GM19463 (cell line): ENCODE measurements around the gene TMUB2.
"Not testable (repeated sequence)": the region's sequence is repeated elsewhere in the genome, so short reads cannot be mapped to it uniquely, and the experiment has no call there.

Experiments
- ATAC-seq: cut with Tn5 transposase; IDR thresholded peaks from one replicate; pipeline ENCODE4 v1.9.1; 2021; ENCODE audit warnings: mild to moderate bottlenecking, moderate library complexity; ENCODE audit not compliant: unreplicated experiment

Gene TMUB2

GRCh38 chr17:44186307-44187130 is at the start of gene TMUB2:
TMUB2 (plus strand) TSS chr17:44186972; CDS start chr17:44187709, 737 bp downstream.
- peak; percentile 83 for ATAC-seq

DNA sequence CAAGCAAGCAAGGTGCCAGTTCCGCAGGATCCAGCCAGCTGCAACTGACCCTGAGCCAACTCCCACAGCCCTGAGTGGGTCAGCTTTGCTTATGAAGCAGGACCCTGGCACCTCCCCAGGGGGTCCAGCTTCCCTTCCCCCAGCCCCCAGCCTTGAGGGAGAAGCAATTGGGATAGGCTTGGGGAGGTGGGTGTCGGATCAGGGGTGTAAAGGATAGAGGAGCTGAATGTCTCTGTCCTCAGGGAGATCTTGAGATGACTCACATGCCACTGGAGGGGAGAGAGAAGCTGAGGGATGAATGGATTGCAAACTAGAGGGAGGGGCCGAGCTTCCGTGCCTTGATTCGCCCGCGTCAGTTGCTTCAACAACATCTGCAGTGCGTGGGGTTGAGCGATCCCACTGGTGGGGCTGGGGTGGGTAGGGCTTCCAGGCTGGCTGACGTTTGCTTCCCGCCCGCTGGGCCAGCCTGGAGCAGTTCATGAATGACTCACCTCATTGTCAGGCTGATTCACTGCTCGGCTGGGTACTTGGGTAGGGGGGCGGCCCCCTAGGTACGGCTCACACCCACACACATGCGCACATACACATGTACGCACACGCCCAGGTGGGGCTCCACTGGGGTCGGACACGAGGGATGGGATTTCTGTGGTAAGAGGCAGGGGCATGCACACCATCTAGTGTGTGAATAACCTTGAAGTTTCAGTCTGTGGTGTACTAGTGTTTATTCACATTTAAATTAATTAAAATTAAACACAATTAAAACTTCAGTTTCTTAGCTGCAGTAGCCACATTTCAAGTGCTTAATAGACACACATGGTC is 48.7 kb upstream of the TMUB2 start:
- ATAC-seq: no peak

DNA sequence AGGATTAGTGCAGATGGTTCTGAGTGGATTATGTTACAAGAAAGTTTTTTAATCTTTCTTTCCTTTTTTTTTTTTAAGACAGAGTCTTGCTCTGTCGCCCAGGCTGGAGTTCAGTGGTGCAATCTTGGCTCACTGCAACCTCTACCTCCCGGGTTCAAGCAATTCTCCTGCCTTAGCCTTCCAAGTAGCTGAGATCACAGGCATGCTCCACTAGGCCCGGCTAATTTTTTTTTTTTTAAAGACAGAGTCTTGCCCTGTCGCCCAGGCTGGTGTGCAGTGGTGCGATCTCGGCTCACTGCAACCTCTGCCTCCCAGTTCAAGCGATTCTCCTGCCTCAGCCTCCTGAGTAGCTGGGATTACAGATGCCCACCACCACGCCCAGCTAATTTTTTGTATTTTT is 42.9 kb upstream of the TMUB2 start:
- ATAC-seq: not testable (repeated sequence)

- ATAC-seq: no peak
Observed at GRCh38 chr17:44144966-44145739, 41.6 kb upstream of the TMUB2 start.

DNA sequence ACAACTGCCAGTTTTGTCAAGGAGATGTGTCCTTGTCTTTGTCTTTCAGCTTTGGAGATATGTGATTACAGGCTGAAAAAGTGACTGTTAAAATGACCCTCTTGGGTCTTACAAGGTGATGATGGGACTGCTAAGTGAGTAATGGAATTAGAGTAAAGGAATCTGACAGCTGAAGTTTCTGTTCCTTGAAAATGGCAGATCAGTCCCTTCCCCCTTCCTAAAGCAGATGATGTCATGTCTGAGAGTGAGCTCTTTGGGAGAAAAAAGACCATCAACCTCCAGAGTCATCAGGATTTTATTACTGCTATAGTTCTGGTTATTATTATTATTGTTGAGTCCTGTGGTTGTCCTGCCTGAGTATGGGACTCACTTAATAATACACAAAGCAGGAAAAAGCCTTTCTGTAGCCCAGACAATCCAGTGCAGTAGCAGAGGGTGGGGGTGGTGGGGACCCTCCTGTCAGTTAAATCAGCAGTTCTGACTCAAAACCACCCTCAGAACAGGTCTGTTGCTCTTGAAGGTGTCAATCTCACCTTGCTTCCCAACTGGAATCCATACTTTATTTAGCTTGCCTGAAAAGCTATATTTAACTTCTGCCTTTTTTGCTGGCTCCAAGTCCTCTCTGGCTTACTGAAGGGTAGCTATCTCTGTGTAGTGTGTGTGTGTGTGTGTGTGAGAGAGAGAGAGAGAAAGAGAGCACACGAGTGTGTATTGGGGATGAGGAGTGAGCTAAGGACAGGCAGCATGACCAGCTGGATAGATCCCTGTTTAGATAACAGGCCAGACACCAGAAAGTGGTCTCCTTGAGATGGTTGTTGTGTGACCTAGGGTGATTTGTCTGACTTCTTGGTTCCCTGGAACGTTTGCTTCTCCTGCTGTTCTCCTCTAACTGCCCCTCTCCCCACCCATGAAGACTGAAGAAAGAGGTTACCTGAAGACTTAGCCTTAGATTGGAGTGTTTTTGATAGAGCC is 40.1 kb upstream of the TMUB2 start:
- ATAC-seq: no peak

GRCh38 chr17:44147812-44148211 is 39.0 kb upstream of the TMUB2 start:
- ATAC-seq: no peak

DNA sequence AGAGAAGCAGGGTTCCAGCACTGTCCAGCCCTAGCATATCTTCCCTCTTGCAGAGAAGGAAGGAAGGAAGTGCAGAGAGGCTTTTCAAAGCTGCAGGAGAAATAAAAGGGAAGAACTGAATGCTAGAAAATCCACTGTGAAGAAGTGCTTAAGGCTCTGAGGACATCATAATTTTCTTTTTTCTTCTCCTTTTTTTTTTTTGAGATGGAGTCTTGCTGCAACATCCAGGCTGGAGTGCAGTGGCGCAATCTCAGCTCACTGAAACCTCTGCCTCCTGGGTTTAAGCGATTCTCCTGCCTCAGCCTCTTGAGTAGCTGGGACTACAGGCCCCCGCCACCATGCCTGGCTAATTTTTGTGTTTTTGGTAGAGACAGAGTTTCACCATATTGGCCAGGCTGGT is 37.7 kb upstream of the TMUB2 start:
- ATAC-seq: not testable (repeated sequence)

- ATAC-seq: no peak
Observed at GRCh38 chr17:44149750-44150329, 36.9 kb upstream of the TMUB2 start.

DNA sequence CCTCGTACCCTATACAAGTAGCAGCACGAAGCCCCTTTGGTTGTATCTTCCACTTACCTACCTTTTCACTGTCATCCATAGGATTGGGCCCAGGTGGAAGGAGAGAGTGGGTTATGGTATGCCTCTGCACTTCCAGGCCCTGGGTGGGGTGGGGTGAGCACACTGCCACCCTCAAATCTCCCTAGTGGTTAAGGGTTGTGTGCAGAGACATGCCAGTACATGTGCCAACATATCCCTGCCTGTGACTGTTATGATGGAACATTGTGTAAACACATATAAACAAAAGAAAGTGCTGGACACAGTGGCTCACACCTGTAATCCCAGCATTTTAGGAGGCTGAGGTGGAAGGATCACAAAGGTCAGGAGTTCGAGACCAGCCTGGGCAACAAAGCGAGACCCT is 33.9 kb upstream of the TMUB2 start:
- ATAC-seq: no peak

DNA sequence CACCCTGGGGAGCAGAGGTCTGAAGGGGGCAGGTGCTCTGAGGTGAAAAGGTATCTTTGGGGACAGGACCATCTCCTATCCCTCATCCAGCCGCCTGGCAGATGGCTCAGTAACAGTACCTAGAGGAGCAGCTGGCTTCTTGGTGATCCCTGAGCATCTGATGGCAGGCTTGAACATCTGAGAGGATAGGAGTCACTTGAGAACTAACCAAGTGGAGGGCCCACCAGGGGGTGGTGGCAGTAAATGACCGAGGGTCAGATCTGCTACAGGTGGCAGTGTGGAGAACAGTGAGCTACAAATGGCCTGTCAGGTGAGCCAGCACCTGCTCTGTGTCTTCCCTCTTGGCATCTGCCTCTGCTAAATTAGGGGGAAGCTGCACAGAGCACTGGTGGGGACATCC is 31.3 kb upstream of the TMUB2 start:
- no peak for ATAC-seq

DNA sequence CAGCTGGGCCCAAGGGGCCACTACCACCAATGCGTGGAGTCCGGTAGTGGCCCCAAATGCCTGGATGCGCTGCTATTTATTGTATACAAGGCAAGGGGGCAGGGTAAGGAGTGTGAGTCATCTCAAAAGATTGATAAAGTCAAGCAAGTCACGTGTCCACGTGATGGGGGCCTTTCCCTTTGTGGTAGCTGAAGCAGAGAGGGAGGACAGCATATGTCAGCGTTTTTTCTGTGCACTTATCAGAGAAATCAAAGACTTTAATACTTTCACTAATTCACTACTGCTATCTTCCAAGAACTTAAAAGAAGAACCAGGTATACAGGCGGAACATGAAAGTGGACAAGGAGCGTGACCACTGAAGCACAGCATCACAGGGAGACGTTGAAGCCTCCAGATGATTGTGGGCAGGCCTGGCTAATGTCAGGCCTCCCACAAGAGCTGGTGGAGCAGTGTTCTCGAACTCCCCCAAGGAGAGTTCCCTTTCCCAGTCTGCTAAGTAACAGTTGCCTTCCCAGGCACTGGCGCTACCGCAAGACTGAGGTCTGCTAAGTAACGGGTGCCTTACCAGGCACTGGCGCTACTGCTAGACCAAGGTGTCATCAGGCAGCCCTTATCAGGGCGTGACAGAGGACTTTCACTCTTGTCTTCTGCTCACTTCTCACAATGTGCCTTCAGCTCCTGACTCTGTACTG is 27.1 kb upstream of the TMUB2 start:
- ATAC-seq: no peak

- ATAC-seq: no peak
Observed at GRCh38 chr17:44164476-44164875, 22.3 kb upstream of the TMUB2 start.

DNA sequence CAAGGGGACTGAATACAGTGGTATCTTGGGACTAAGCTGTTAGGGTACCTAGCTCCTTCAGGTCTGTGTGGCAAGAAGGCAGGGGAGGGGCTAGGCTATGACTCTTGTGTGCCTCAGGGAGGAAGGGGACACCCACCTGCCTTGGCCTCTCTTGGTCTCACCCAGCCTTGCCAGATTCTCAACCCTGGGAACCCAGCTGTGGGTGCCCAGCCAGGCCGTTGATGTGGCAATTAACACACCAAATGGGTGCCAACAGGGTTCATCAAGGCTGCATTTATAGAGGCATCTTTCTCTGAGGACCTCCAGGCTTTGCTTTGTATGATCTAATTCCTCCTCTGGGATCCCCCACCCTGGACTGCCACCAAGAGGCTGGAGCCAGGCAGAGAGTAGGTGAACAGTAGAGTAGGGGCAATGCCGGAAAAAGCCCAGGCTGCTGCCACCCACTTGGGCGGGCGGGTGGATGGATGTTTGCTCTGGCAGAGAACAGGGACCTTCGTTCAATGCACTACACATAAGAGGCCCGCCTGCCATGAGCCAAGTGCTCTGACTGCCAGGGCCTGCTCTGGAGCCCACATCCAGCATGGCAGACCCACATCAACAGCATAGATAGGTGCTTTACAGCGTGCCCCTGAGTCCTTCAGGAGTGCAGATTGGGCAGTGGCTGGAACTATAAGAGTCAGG is 19.5 kb upstream of the TMUB2 start:
- ATAC-seq: no peak

DNA sequence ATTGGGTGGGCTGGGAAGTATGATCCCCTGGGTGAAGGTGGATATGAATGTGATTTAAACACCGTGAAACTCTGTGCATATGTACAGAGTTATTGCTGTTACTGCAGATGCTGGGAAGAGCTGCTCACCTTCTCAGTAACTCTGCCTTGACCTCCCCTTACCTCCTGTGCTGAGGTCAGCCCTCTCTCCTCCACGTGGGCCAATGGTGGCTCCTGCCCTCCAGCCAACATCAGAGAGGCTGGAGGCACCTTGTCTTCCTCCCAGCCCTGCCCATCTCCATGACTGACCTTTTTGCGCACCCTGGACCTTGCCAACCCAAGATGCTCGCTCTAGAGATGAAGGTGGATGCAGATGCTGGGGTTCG is 16.7 kb upstream of the TMUB2 start:
- no peak for ATAC-seq

DNA sequence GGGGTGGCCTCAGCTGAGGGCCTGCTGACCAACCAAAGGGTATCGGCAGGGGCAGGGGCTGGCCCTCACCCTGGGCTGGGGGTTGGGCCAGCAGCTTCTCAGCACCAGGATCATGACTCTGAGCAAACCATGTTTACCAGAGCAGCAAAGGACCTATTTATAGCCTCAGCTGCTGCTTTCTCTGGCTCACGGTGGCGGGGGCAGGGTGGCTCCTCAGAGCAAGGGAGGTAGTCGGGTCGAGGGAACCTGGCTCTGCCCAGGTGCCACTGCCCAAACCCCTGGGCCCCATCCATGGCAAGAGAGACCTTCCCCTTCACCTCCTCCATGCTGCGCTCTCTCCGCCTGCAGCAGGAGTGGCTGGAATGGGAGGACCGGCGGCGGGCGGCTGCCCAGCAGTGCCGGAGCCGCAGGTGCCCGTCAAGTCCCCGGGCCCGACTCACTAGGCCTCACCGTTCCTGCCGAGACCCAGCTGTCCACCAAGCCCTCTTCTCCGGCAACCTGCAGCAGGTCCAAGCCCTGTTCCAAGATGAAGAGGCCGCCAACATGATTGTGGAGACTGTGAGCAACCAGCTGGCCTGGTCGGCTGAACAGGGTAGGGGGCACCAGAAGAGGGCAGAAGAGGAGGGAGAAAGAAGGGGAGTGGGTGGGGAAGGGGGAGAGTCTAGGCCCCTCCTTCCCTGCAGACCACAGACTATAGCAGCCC is 16.1 kb upstream of the TMUB2 start, which contains the start of gene ASB16:
Gene ASB16, plus strand, starts transcription at position 206 of the 703 bp plus-strand sequence. Its CDS starts 86 bp downstream, at position 292.
- ATAC-seq: no peak

GRCh38 chr17:44171931-44172455 is 14.8 kb upstream of the TMUB2 start:
- no peak for ATAC-seq

DNA sequence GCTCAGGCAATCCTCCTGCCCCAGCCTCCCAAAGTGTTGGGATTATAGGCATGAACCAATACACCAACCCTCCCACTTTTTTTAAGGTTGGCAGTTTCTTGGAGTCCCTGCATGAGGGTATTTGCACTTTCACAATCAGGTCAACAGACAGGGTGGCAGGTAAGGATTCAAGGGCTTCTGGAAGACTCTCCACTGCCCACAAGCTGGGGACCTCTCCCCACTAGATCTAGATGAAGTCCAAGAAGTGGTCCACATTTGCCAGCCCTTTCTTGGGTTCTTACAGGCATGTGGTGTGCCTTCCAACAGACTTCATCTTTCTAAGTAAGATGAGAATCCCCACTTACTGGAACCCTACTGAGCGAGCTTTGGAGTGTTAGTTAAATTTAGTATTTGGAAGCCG is 12.3 kb upstream of the TMUB2 start:
- no peak for ATAC-seq

GRCh38 chr17:44176257-44176656 is 10.5 kb upstream of the TMUB2 start:
- no peak for ATAC-seq
